A549 (cell line): ENCODE results near the gene GATAD2A.

Experiments used
- CTCF ChIP-seq: fragments of >200 bp; sonication (Bioruptor Twin); formaldehyde crosslinking; IDR thresholded peaks from 3 replicates; pipeline ENCODE4 v1.5.1; 2016
- EP300 ChIP-seq, 2 experiments: fragments of >200 bp; sonication (Bioruptor Twin); formaldehyde crosslinking; IDR thresholded peaks; 2 replicates in 1 of 2; 3 replicates in 1 of 2; pipeline ENCODE4 v1.6.1; 2016 to 2017
- FOSL2 ChIP-seq, 2 experiments: fragments of 450-650 bp in 1 of 2; fragments of >200 bp in 1 of 2; sonication (Bioruptor Twin) in 1 of 2; formaldehyde crosslinking; IDR thresholded peaks; 2 replicates each; pipeline versions ENCODE4 v1.5.0 to v1.6.1; 2016 to 2020; ENCODE audit warnings: mild to moderate bottlenecking in 1 of 2, moderate library complexity in 1 of 2
- JUN ChIP-seq, 2 experiments: fragments of >200 bp; sonication (Bioruptor Twin); formaldehyde crosslinking; IDR thresholded peaks; 2 replicates in 1 of 2; 3 replicates in 1 of 2; pipeline ENCODE4 v1.6.1; 2016 to 2017
- NFE2L2 ChIP-seq: fragments of 150-350 bp; conservative IDR thresholded peaks from 2 replicates; pipeline ENCODE4 v1.6.1; 2014; ENCODE audit warnings: low read length
- POLR2A ChIP-seq: IDR thresholded peaks from 2 replicates; pipeline ENCODE4 v1.6.1; 2012; ENCODE audit warnings: mild to moderate bottlenecking, low read length
- RCOR1 ChIP-seq: fragments of 150-350 bp; IDR thresholded peaks from 2 replicates; pipeline ENCODE4 v1.6.1; 2014; ENCODE audit warnings: antibody characterized with exemption, low read length, low read depth
- TF ChIP-seq, protein P1 (sequence below): fragments of 450-650 bp; IDR thresholded peaks from 2 replicates; pipeline ENCODE4 v1.6.1; 2014; ENCODE audit warnings: antibody characterized with exemption
- TF ChIP-seq, protein P2 (sequence below): fragments of 150-350 bp; IDR thresholded peaks from 2 replicates; pipeline ENCODE4 v1.6.1; 2014; ENCODE audit warnings: low read depth, mild to moderate bottlenecking, low read length

GRCh38 chr19:19463348-19464117 is 58.1 kb downstream of the GATAD2A start:
- no peak for TF ChIP-seq CTCF
- TF ChIP-seq, protein P1, sequence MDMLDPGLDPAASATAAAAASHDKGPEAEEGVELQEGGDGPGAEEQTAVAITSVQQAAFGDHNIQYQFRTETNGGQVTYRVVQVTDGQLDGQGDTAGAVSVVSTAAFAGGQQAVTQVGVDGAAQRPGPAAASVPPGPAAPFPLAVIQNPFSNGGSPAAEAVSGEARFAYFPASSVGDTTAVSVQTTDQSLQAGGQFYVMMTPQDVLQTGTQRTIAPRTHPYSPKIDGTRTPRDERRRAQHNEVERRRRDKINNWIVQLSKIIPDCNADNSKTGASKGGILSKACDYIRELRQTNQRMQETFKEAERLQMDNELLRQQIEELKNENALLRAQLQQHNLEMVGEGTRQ = no peak
- TF ChIP-seq RCOR1 = no peak
- TF ChIP-seq FOSL2 (IDR thresholded peaks at IDR 0.05) = no peak
- TF ChIP-seq FOSL2 (CRISPR knock-in tag; IDR thresholded peaks at IDR 0.05) = no peak
- TF ChIP-seq NFE2L2 = no peak
- TF ChIP-seq, protein P2, sequence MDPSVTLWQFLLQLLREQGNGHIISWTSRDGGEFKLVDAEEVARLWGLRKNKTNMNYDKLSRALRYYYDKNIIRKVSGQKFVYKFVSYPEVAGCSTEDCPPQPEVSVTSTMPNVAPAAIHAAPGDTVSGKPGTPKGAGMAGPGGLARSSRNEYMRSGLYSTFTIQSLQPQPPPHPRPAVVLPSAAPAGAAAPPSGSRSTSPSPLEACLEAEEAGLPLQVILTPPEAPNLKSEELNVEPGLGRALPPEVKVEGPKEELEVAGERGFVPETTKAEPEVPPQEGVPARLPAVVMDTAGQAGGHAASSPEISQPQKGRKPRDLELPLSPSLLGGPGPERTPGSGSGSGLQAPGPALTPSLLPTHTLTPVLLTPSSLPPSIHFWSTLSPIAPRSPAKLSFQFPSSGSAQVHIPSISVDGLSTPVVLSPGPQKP = no peak
- TF ChIP-seq EP300 (IDR thresholded peaks at IDR 0.05) = no peak
- no peak for TF ChIP-seq POLR2A
- no peak for TF ChIP-seq JUN (IDR thresholded peaks at IDR 0.05)
